WTC11 (cell line): ENCODE data around the gene CNTNAP2.

Experiments used
- ATF3 ChIP-seq: sonication (generic); formaldehyde crosslinking; conservative IDR thresholded peaks from 2 replicates; pipeline ENCODE4 v1.8.1; 2022; ENCODE audit warnings: mild to moderate bottlenecking, missing genetic modification reagents
- MLX ChIP-seq: sonication (generic); formaldehyde crosslinking; IDR thresholded peaks from 2 replicates; pipeline ENCODE4 v1.8.1; 2023; ENCODE audit warnings: mild to moderate bottlenecking, missing genetic modification reagents, moderate library complexity
- NFYB ChIP-seq: sonication (generic); formaldehyde crosslinking; conservative IDR thresholded peaks from 2 replicates; pipeline ENCODE4 v1.8.0; 2022; ENCODE audit warnings: low read depth, missing genetic modification reagents
- NR1H2 ChIP-seq: sonication (generic); formaldehyde crosslinking; IDR thresholded peaks from 2 replicates; pipeline ENCODE4 v1.9.0; 2021; ENCODE audit warnings: mild to moderate bottlenecking, moderate library complexity, missing genetic modification reagents
- TEAD4 ChIP-seq: sonication (generic); formaldehyde crosslinking; IDR thresholded peaks from 2 replicates; pipeline ENCODE4 v1.8.0; 2022; ENCODE audit warnings: mild to moderate bottlenecking, missing genetic modification reagents
- USF2 ChIP-seq: sonication (generic); formaldehyde crosslinking; IDR thresholded peaks from 2 replicates; pipeline ENCODE4 v1.8.1; 2023; ENCODE audit warnings: mild to moderate bottlenecking, missing genetic modification reagents, moderate library complexity
- ZNF121 ChIP-seq: sonication (generic); formaldehyde crosslinking; IDR thresholded peaks from 2 replicates; pipeline ENCODE4 v1.8.0; 2023; ENCODE audit warnings: missing genetic modification reagents
- ZNF232 ChIP-seq: sonication (generic); formaldehyde crosslinking; IDR thresholded peaks from 2 replicates; pipeline ENCODE4 v1.8.0; 2022; ENCODE audit warnings: mild to moderate bottlenecking, missing genetic modification reagents
- ZNF263 ChIP-seq: sonication (generic); formaldehyde crosslinking; IDR thresholded peaks from 2 replicates; pipeline ENCODE4 v1.8.1; 2022; ENCODE audit warnings: low read depth, mild to moderate bottlenecking, moderate library complexity, missing genetic modification reagents
- ZNF423 ChIP-seq: fragments of 250-450 bp; sonication (Bioruptor Pico); IDR thresholded peaks from 2 replicates; pipeline ENCODE4 v2.1.2; 2022; ENCODE audit warnings: mild to moderate bottlenecking, moderate library complexity
- TF ChIP-seq, protein P1 (sequence below): fragments of 200-600 bp; IDR thresholded peaks from 2 replicates; pipeline ENCODE4 v1.8.0; 2022; ENCODE audit warnings: antibody characterized with exemption
- TF ChIP-seq, protein P2 (sequence below): fragments of 250-450 bp; sonication (Bioruptor Pico); IDR thresholded peaks from 2 replicates; pipeline ENCODE4 v1.8.0; 2021; ENCODE audit warnings: mild to moderate bottlenecking
- TF ChIP-seq, protein P3 (sequence below): sonication (generic); formaldehyde crosslinking; IDR thresholded peaks from 2 replicates; pipeline ENCODE4 v1.8.0; 2023; ENCODE audit warnings: missing genetic modification reagents

- TF ChIP-seq ATF3 (CRISPR knock-in tag) (no peak), TEAD4 (CRISPR knock-in tag) (no peak), NFYB (no peak), ZNF232 (CRISPR knock-in tag) (no peak), NR1H2 (no peak), USF2 (CRISPR knock-in tag) (no peak), ZNF423 (CRISPR knock-in tag) (no peak), ZNF121 (no peak), MLX (CRISPR knock-in tag) (no peak), ZNF263 (CRISPR knock-in tag) (no peak)
- TF ChIP-seq, protein P1, sequence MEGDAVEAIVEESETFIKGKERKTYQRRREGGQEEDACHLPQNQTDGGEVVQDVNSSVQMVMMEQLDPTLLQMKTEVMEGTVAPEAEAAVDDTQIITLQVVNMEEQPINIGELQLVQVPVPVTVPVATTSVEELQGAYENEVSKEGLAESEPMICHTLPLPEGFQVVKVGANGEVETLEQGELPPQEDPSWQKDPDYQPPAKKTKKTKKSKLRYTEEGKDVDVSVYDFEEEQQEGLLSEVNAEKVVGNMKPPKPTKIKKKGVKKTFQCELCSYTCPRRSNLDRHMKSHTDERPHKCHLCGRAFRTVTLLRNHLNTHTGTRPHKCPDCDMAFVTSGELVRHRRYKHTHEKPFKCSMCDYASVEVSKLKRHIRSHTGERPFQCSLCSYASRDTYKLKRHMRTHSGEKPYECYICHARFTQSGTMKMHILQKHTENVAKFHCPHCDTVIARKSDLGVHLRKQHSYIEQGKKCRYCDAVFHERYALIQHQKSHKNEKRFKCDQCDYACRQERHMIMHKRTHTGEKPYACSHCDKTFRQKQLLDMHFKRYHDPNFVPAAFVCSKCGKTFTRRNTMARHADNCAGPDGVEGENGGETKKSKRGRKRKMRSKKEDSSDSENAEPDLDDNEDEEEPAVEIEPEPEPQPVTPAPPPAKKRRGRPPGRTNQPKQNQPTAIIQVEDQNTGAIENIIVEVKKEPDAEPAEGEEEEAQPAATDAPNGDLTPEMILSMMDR, result no peak
- TF ChIP-seq, protein P2, sequence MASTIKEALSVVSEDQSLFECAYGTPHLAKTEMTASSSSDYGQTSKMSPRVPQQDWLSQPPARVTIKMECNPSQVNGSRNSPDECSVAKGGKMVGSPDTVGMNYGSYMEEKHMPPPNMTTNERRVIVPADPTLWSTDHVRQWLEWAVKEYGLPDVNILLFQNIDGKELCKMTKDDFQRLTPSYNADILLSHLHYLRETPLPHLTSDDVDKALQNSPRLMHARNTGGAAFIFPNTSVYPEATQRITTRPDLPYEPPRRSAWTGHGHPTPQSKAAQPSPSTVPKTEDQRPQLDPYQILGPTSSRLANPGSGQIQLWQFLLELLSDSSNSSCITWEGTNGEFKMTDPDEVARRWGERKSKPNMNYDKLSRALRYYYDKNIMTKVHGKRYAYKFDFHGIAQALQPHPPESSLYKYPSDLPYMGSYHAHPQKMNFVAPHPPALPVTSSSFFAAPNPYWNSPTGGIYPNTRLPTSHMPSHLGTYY, result no peak
- TF ChIP-seq, protein P3, sequence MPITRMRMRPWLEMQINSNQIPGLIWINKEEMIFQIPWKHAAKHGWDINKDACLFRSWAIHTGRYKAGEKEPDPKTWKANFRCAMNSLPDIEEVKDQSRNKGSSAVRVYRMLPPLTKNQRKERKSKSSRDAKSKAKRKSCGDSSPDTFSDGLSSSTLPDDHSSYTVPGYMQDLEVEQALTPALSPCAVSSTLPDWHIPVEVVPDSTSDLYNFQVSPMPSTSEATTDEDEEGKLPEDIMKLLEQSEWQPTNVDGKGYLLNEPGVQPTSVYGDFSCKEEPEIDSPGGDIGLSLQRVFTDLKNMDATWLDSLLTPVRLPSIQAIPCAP, result no peak
These were observed 1362.2 kb downstream of the CNTNAP2 start for GRCh38 chr7:147478796-147479195.
